Ovary (tissue), 9 donors: ENCODE data around the gene KMT2E. TPM values are rescaled to one million over a fixed set of nuclear protein-coding genes. Genes with fewer than 3 reads are reported as not detected.

ENCODE experiments used
- DNase-seq, 5 donors: peaks; one replicate each; pipeline ENCODE4 v3.0.0-alpha.2; 2019 to 2020
- H3K27ac ChIP-seq, 2 donors: fragments of 200-600 bp; one replicate each; pipeline versions ENCODE4 v1.5.1 to v1.8.0; 2019 to 2022
- H3K27me3 ChIP-seq: fragments of 200-600 bp; one replicate; pipeline ENCODE4 v1.8.0; 2022
- H3K36me3 ChIP-seq: fragments of 200-600 bp; sonication (generic); one replicate; pipeline ENCODE4 v1.5.1; 2019
- H3K4me1 ChIP-seq: one replicate; pipeline ENCODE4 v1.8.1; 2013; ENCODE audit warnings: mild to moderate bottlenecking, moderate library complexity; ENCODE audit not compliant: insufficient read depth
- H3K4me3 ChIP-seq: fragments of 200-600 bp; sonication (generic); one replicate; pipeline ENCODE4 v1.5.1; 2017
- H3K9me3 ChIP-seq, 2 donors: fragments of 200-600 bp in 1 of 2; sonication (generic) in 1 of 2; one replicate each; pipeline versions ENCODE4 v1.5.1 to v1.8.1; 2013 to 2019; ENCODE audit warnings: mild to moderate bottlenecking in 1 of 2, moderate library complexity in 1 of 2
- EP300 ChIP-seq: sonication (generic); formaldehyde crosslinking; IDR thresholded peaks from one replicate; pipeline ENCODE4 v1.6.1; 2017; ENCODE audit warnings: antibody characterized with exemption
- POLR2A ChIP-seq: fragments of 450-650 bp; IDR thresholded peaks from one replicate; pipeline ENCODE4 v1.6.1; 2017; ENCODE audit warnings: antibody characterized with exemption, mild to moderate bottlenecking, moderate library complexity
- WGBS, 3 donors: extraction: QIAGEN DNeasy Blood & Tissue Kit in 1 of 3; methylation state at CpG; one replicate each; pipeline versions ENCODE4 v1.1.5 to v1.1.7; 2013 to 2017; 5-methylcytosine and 5-hydroxymethylcytosine counted together
- intact Hi-C, 4 donors: fragments of 100-400 bp; cut with DNase I; formaldehyde crosslinking; loops; one replicate each; pipeline versions ENCODE4 v1.11.0 to v1.15.1; 2022 to 2023
- polyA plus RNA-seq, 2 donors: library from polyadenylated mRNA; stranded (reverse); fragments of 200-250 nt in 1 of 2; fragments of 350-450 nt in 1 of 2; fragmentation: Illumina TruSeq in 1 of 2; extraction: RNeasy Lipid Tissue Mini Kit (QIAGEN cat#74804) in 1 of 2; gene quantifications; one replicate each; pipeline ENCODE4 v1.2.3, GENCODE V29; 2013 to 2014
- total RNA-seq, 7 donors: library from RNA; depleted of rRNA in 2 of 7; stranded (reverse); fragments of >200 nt in 2 of 7; fragmentation: NEBNext Ultra II Directional in 3 of 7; extraction: Animal tissue kit (Norgen Biotek cat#: 25700) in 3 of 7; gene quantifications; one replicate each; pipeline versions ENCODE4 v1.1.0 to v1.2.4, GENCODE V29; 2016 to 2023
- TF ChIP-seq, protein P1 (sequence below), 3 donors: fragments of 450-650 bp in 2 of 3; fragments of 200-600 bp in 1 of 3; IDR thresholded peaks; one replicate each; pipeline versions ENCODE4 v1.5.1 to v1.8.0; 2016 to 2022; ENCODE audit warnings: antibody characterized with exemption in 3 of 3, mild to moderate bottlenecking in 1 of 3
- donor health status: DM: no; HTN: no; CAD: no; lungs with moderate emphysema.
- donor health status: DM: no; HTN: no; CAD: no.
- donor health status: Bipolar disorder and iron deficiency.
- donor health status: DM: yes; HTN: yes; CAD: no.
- donor health status: DM: no; HTN: no; CAD: no.
- donor health status: DM: yes; HTN: yes; CAD: no.

KMT2E gene
- total and polyA plus RNA-seq, 9 donors = 35.2 to 152 (median 113) TPM

DNA sequence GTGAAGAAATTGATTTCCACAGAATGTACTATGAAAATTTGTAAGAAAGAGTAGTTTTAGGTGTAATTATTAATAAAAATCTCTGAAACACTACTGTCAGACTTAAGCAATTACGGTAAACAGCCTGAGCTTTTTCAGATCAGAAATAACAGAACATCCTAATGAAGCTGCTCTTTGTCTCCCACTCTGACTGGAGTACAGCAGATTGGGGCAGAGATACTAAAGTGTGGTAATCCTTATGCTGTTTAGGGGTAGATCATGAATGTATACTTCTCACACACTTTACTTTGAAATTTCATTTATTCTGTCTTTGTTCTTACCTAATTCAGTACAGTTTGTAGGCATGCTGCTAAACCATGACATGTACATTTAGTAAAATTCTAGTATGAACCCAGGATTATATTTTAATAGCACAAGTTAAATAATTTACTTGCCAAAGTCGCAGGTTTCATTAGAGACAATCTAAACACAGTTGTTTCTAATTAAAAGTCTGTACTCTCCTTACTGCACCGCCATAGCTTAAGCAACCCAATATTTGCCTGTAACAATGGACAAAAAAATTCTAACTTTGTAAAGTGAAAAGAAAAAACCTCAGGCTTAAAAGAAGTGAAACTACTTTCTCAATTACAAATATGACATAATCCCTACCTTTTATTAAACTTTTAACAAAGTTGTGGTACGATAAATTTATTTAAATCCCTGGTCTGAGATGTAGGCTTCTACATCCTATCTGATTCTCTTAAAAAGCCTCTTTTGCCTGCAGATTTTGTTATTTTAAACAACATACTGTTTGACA, 88.8 kb downstream of the KMT2E start:
- Histone ChIP-seq H3K27ac (no peak overlapping the region), H3K36me3 (no peaks in the 10 kb centered on the region)
- intact Hi-C loops = loop anchor here in 2 of 4 donors (10.0 kb wide), 1 partner anchor 118 kb away; no protein-coding TSS in a partner anchor

DNA sequence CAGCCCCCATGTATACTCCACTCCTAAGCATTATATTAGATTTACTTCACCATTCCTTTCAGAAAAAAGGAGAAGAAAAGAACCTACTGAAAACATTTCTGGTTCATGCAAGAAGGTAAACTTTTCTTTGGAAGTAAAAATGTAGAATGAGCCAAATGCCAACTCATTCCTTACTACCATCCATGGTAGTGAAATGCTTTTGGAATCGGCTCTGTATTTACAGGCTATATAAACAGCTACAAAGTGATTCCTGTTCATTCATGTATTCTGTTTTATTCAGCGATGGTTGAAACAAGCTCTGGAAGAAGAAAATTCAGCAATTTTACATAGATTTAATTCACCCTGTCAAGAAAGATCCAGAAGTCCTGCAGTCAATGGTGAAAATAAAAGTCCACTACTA, 91.6 kb downstream of the KMT2E start:
- Histone ChIP-seq H3K27ac (no peak overlapping the region), H3K9me3 (no peaks in the 10 kb centered on the region), H3K36me3 (no peaks in the 10 kb centered on the region), H3K4me1 (no peaks in the 10 kb centered on the region), H3K27me3 (no peaks in the 10 kb centered on the region), H3K4me3 (no peak overlapping the region)
- 82 to 88% (median 85%) methylated on average over 2 of the region's 2 CpGs for WGBS, 3 donors
- no peak for DNase-seq
- TF ChIP-seq POLR2A (no peak), EP300 (no peak)
- TF ChIP-seq, protein P1, sequence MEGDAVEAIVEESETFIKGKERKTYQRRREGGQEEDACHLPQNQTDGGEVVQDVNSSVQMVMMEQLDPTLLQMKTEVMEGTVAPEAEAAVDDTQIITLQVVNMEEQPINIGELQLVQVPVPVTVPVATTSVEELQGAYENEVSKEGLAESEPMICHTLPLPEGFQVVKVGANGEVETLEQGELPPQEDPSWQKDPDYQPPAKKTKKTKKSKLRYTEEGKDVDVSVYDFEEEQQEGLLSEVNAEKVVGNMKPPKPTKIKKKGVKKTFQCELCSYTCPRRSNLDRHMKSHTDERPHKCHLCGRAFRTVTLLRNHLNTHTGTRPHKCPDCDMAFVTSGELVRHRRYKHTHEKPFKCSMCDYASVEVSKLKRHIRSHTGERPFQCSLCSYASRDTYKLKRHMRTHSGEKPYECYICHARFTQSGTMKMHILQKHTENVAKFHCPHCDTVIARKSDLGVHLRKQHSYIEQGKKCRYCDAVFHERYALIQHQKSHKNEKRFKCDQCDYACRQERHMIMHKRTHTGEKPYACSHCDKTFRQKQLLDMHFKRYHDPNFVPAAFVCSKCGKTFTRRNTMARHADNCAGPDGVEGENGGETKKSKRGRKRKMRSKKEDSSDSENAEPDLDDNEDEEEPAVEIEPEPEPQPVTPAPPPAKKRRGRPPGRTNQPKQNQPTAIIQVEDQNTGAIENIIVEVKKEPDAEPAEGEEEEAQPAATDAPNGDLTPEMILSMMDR (IDR thresholded peaks at IDR 0.05) = no peak
- intact Hi-C loops = loop anchor here in 2 of 4 donors (10.0 kb wide), 1 partner anchor 121 kb away; no protein-coding TSS in a partner anchor

More for the DNA sequence above, 88.8 kb downstream of the KMT2E start:
- no peak for TF ChIP-seq POLR2A
- TF ChIP-seq EP300 = no peak
- TF ChIP-seq, protein P1 (IDR thresholded peaks at IDR 0.05) = no peak
- DNase-seq = no peak
- WGBS, 3 donors = 65 to 77% (median 76%) methylated on average over 4 of the region's 4 CpGs
- Histone ChIP-seq H3K27me3 (no peaks in the 10 kb centered on the region), H3K9me3 (no peaks in the 10 kb centered on the region), H3K4me3 (no peak overlapping the region), H3K4me1 (no peaks in the 10 kb centered on the region)

DNA sequence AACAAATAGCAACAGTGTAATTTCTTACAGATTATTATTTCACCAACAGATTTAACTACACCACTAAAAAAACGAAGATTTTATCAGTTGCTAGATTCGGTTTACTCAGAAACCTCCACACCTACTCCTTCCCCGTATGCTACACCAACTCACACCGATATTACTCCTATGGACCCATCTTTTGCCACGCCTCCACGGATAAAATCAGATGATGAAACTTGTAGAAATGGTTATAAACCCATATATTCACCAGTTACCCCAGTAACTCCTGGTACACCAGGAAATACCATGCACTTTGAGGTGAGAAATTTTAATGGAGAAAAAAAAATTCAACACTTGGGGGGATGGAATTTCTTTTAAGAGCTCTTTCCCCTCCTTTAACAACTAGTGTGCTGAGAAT, 92.5 kb downstream of the KMT2E start:
- Histone ChIP-seq H3K27me3 (no peaks in the 10 kb centered on the region), H3K9me3 (no peaks in the 10 kb centered on the region), H3K4me1 (no peaks in the 10 kb centered on the region), H3K36me3 (no peaks in the 10 kb centered on the region), H3K27ac (no peak overlapping the region), H3K4me3 (no peak overlapping the region)
- intact Hi-C loops = loop anchor here in 2 of 4 donors (10.0 kb wide), 1 partner anchor 122 kb away; no protein-coding TSS in a partner anchor
- TF ChIP-seq, protein P1 (IDR thresholded peaks at IDR 0.05) = no peak
- TF ChIP-seq POLR2A = no peak
- no peak for TF ChIP-seq EP300
- 81 to 88% (median 82%) methylated on average over 6 of the region's 6 CpGs for WGBS, 3 donors
- no peak for DNase-seq

DNA sequence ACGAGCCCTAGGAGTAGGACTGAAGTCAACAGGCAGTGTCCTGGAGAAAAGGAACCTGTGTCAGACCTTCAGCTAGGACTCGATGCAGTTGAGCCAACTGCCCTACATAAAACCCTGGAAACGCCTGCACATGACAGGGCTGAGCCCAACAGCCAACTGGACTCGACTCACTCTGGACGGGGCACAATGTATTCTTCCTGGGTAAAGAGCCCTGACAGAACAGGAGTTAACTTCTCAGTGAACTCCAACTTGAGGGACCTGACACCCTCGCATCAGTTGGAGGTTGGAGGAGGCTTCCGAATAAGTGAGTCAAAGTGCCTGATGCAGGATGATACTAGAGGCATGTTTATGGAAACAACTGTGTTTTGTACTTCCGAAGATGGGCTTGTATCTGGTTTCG, 93.5 kb downstream of the KMT2E start:
- no peak for DNase-seq
- no peaks in the 10 kb centered on the region for H3K4me1 ChIP-seq
- no peaks in the 10 kb centered on the region for H3K36me3 ChIP-seq
- TF ChIP-seq EP300 (no peak), POLR2A (no peak)
- TF ChIP-seq, protein P1 (IDR thresholded peaks at IDR 0.05) = no peak
- no peaks in the 10 kb centered on the region for H3K27me3 ChIP-seq
- no peak overlapping the region for H3K4me3 ChIP-seq
- WGBS, 3 donors = 85 to 87% (median 87%) methylated on average over 9 of the region's 9 CpGs
- H3K9me3 ChIP-seq = no peaks in the 10 kb centered on the region
- intact Hi-C loops = loop anchor here in 2 of 4 donors (10.0 kb wide), 1 partner anchor 123 kb away; no protein-coding TSS in a partner anchor
- H3K27ac ChIP-seq = no peak overlapping the region
